A673 (cell line): ENCODE measurements around the gene MGAT3.

ENCODE experiments used
- CTCF ChIP-seq: fragments of 300-800, 200-600 bp; sonication (generic); conservative IDR thresholded peaks from 2 replicates; pipeline ENCODE4 v1.5.1; 2017; ENCODE audit warnings: low read depth, mild to moderate bottlenecking, antibody characterized with exemption, low read length, moderate library complexity, mixed read lengths
- EZH2 ChIP-seq: fragments of 200-600 bp; sonication (generic); IDR thresholded peaks from 2 replicates; pipeline ENCODE4 v1.6.1; 2017; ENCODE audit warnings: borderline replicate concordance, low read depth, mild to moderate bottlenecking, mixed read lengths, antibody characterized with exemption, low read length; ENCODE audit not compliant: poor library complexity, severe bottlenecking

- no peak for TF ChIP-seq EZH2
- TF ChIP-seq CTCF = no peak
These were observed 42.4 kb upstream of the MGAT3 start for GRCh38 chr22:39414377-39414776.
